Measurements from ENCODE around the gene TRAPPC5.
"Not testable (repeated sequence)": the region's sequence is repeated elsewhere in the genome, so short reads cannot be mapped to it uniquely, and the experiment has no call there.

Gene TRAPPC5

DNA sequence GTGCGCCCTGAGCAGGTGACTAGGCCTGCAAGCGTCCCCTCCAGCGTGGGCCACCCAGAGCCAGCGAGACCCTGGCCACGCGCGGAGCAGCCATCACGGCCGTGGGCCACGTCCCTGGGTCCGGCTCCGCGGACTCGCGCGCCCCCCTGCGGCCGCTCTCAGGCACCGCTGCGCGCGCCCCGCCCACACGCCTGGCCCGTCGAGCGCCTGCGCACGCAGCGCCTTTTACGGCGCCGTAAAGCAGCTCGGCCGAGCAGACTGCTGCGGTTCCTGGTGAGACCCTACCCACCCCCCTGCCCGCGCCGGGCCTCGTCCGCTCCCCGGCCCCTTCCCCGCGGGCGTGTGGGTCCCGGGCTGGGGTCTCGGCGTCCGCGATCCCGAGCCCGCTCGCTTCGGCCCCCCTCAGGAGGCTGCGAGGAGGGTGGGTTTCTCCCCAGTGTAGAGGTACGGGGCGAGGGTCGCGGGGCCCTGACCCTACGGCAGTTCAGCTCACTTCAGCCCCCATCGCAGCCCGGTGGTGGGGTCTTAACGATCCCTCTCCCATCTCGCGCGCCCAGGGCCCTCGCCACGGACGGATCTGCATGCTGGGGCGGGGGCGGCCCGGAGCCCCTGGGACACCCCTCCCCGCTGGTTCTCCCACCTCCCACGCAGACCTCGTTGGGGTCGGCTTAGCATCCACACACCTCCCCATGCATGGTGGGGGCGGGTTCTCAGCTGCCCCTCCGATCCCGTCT lies at the start of gene TRAPPC5:
TSS of gene TRAPPC5 (plus strand) at position 228 of the 734 bp plus-strand sequence. CDS start 1,421 bp downstream, outside the sequence.
- peak; percentile 80 for DNase-seq

GRCh38 chr19:7631577-7631976 lies 49.1 kb upstream of the TRAPPC5 start:
- DNase-seq: no peak

GRCh38 chr19:7632340-7633203 lies 48.1 kb upstream of the TRAPPC5 start:
- no peak for DNase-seq

DNA sequence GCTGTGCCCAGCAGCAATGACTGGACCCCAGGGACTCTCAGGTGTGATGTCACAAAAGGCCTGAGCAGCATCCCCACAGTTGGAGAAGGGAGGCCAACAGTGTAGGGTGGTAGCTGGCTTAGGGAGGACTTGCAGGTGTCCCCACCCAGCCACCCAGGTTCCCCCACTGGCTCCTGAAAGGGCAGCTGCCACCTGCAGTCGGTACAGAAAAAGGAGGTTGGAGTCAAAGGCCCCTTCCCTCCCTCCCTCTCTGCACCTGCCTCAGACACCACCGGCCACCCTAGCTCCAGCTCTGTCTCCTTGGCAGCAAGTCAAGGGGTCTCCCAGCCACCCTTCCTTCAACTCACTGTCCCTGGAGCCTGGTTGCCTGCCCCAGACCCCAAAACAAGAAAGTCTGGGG lies 46.9 kb upstream of the TRAPPC5 start, which contains the start of gene PCP2:
TSS of gene PCP2 (minus strand) at position 22 of the 400 bp plus-strand sequence. CDS start 262 bp downstream, outside the sequence.
- no peak for DNase-seq

- DNase-seq: no peak
Observed at GRCh38 chr19:7635670-7636069, 45.0 kb upstream of the TRAPPC5 start.

DNA sequence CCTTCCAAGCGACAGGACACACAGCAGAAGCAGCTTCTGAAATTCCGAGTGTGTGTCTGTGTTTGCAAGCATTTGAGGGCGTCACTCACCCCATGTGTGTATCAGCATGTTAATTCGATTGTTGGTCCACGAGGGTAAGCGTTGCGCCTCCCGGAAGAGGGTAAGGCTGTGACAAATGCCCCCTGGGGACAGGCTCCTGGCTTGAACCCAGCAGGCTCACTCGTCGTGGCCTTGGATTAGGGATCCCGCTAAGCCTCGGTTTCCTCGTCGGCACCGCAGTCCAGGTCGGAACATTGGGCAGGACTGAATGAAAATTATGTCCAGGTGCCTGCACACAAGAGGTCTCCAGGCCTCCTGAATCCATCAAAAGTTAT lies 44.3 kb upstream of the TRAPPC5 start:
- no peak for DNase-seq

DNA sequence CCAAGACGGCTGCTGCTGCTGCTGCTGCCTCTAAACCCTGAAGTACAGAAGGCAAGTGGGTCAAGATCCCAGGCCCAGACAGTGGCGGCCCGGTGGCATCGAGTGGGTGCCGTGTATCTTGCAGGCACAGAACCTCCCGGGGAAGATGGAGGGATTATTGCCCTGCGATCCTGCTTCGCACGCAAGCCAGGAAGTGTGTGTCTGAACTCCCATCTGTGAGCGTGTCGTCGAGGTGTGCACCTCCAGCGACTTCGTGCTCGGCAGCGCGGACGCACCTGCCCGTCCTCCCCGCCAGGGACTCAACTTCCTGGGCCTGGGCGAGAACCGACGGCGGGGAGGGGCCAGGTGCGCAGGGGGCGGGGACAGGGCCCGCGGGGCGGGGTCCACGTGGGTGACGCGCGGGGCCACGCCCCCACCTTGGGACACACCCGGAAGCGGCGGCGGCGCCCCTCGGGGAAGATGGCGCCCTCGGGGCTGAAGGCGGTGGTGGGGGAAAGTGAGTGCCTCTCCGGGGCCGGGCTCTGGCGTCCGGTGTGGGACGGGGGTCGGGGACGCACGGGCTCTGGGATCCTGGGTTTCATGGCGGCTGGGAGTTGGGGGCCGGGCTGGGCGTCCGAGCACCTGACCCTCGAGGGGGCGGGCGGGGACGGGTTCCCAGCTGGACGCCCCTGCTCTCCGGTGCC lies 43.8 kb upstream of the TRAPPC5 start, which contains the start of gene STXBP2:
TSS of gene STXBP2 (plus strand) at position 420 of the 683 bp plus-strand sequence. CDS start at position 460, 40 bp downstream.
- no peak for DNase-seq

- DNase-seq: no peak
Observed at GRCh38 chr19:7637374-7638256, 43.0 kb upstream of the TRAPPC5 start.

DNA sequence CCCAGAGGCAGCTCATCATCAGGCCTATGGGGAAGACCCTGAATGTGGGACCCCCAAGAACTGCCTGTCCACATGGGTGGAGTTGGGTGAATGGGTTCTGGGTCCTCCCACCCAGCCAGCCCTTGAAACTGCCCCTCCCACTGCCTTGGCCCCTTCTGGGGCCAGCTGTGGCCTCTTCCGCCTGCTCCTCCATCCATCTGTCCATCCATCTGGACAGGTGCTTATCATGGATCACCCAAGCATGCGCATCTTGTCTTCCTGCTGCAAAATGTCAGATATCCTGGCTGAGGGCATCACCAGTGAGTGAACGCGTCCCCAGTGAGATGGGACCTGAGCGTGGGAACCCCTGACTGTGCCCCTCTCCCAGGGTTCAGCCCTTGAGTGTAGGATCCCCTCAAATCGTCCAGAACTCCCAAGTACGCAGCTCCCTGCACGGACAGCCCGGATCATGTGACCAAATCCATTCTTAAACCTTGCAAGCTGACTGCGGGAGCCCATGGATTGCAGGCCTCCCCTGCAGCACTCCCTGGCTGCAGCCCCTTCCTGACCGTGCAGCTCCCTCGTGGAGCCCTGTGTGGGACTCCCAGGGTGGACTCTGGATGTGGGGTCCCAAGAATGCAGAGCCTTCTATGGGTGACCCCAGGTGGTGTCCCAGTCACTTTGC lies 41.7 kb upstream of the TRAPPC5 start:
- DNase-seq: no peak

DNA sequence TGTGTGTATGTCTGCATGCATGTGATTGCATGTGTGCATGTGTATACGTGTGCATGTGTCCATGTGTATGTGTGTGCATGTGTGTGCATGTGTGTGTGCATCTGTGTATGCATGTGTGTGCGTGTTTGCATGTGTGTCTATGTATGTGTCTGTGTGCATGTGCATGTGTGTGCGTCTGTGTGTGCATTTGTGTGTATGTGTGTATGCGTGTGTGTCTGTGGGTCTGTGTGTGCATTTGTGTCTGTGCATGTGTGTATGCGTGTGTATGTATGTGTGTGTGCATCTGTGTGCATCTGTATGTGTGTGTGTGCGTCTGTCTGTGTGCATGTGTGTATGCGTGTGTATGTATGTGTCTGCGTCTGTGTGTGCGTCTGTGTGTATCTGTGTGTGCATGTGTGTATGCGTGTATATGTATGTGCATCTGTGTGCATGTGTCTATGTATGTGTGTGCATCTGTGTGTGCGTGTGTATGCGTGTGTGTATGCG lies 40.7 kb upstream of the TRAPPC5 start:
- no peak for DNase-seq

- no peak for DNase-seq
Observed at GRCh38 chr19:7640803-7641202, 39.8 kb upstream of the TRAPPC5 start.

DNA sequence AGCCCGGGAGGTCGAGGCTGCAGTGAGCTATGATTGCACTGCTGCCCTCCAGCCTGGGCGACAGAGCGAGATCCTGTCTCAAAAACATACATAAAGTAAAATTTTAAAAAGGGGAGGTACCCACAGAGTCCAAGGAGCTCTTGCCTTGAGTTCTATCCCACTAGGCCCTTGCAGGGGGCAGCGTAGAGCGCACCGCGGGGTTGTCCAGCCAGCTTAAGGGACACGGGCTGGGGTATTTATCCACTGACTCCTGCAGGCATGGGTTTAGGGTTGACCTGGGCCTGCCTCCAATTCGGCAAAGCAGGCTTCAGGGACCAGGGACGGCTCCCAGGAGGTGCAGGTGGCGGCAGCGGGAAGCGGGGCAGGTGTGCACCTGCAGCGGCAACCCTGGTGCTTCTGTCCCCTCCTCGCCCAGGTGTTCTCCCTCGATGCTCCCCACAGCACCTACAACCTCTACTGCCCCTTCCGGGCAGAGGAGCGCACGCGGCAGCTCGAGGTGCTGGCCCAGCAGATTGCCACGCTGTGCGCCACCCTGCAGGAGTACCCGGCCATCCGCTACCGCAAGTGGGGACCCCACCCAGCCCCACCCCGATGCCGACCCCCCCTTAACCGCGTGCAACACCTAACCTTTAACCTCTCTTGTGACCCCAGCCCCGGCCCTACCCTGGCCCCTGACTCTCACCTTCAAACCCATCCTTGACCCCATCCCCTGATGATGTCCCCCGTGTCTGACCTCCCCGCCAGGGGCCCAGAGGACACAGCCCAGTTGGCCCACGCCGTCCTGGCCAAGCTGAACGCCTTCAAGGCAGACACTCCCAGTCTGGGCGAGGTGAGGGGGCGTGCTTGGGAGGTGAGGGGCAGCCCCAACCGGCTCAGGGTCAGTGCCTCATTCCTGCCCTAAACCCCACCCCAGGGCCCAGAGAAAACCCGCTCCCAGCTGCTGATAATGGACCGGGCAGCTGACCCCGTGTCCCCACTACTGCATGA lies 39.0 kb upstream of the TRAPPC5 start:
- no peak for DNase-seq

GRCh38 chr19:7642295-7643030 lies 38.2 kb upstream of the TRAPPC5 start:
- no peak for DNase-seq

- DNase-seq: no peak
Observed at GRCh38 chr19:7643031-7643415, 37.6 kb upstream of the TRAPPC5 start.

DNA sequence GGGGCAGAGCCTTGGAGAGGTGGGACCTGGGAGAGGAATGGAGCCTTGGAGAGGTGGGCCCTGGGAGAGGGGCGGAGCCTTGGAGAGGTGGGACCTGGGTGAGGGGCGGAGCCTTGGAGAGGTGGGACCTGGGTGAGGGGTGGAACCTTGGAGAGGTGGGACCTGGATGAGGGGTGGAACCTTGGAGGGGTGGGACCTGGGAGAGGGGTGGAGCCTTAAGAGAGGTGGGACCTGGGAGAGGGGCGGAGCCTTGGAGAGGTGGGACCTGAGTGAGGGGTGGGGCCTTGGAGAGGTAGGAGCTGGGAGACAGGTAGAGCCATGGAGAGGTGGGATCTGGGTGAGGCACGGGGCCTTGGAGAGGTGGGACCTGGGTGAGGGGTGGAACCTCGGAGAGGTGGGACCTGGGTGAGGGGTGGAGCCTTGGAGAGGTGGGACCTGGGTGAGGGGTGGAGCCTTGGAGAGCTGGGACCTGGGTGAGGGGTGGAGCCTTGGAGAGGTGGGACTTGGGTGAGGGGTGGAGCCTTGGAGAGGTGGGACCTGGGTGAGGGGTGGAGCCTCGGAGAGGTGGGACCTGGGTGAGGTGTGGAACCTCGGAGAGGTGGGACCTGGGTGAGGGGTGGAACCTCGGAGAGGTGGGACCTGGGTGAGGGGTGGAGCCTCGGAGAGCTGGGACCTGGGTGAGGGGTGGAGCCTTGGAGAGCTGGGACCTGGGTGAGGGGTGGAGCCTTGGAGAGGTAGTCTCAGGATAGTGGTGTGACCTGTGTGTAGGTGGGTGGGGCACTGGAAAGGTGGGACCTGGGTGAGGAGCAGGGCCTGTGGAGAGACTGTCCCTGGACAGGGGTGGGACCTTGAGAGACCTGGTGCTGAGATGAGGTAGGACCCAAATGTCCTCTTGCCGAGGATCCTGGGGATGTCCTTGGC lies 36.7 kb upstream of the TRAPPC5 start:
- not testable (repeated sequence) for DNase-seq

DNA sequence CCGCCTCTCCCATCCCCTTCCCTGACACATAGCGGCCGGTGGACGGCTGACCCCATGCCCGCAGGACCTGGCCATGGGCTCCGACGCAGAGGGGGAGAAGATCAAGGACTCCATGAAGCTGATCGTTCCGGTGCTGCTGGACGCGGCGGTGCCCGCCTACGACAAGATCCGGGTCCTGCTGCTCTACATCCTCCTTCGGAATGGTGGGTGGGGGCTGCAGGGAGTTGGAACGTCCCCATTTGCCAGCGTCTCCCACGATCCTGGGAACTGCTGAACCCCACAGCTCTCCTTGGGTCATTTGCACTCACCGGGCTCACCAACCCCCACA lies 36.1 kb upstream of the TRAPPC5 start:
- no peak for DNase-seq

DNA sequence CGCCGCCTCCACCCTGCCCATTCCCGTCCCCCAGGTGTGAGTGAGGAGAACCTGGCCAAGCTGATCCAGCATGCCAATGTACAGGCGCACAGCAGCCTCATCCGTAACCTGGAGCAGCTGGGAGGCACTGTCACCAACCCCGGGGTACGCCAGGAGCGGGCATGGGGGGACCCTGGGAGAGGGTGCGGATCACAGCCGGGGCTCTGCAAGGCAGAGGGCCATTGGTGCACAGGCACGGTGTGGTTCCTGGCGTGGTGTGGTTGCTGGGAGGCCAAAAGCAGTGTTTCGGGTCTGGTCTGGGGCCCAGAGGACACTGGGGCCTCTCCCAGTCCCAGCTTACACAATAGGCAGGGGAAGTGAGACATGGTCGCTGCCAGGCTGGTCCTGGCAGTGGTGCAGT lies 35.5 kb upstream of the TRAPPC5 start:
- DNase-seq: no peak

DNA sequence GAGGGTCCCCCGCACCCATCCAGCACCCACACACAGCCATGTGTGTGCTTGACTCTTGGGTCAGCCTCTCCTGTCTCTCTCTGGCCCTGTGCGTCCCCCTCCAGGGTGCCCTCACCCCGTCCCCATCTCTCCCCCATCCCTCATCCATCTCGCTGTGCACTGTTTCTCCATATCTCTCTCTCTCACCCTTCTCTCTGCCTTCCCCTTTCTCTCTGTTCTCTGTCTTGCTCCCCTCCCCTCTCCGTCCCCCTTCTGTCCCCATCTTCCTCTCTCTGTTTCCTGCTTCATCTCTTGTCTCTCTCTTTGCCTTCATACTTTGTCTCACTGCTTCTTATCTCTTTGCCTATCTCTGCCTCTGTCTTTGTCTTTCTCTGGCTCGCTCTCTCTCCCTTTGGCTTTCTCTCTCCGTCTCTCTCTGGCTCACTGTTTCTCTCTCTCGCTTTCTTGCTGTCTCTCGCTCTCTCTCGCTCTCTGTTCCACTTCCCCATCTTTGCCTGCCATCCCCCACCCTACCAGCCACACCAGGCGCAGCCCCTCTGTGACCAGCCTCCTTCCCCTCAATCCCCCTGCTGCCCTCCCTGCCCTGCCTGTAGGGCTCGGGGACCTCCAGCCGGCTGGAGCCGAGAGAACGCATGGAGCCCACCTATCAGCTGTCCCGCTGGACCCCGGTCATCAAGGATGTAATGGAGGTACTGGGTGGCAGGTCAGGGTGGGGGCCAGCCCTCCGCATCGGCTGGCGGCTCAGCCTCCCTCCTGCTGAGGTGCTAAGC lies 34.8 kb upstream of the TRAPPC5 start:
- DNase-seq: no peak

Measured in fibroblast of upper back skin (primary cell).